Measurements from ENCODE around the gene RPS27. TPM values are rescaled to one million over a fixed set of nuclear protein-coding genes. Genes with fewer than 3 reads are reported as not detected.

The RPS27 gene
- total and polyA plus RNA-seq, 2 of the 13 experiments (the other 11 are each of a cell fraction or from before 2014, with no cell fraction given) = 3,737 to 9,964 TPM

DNA sequence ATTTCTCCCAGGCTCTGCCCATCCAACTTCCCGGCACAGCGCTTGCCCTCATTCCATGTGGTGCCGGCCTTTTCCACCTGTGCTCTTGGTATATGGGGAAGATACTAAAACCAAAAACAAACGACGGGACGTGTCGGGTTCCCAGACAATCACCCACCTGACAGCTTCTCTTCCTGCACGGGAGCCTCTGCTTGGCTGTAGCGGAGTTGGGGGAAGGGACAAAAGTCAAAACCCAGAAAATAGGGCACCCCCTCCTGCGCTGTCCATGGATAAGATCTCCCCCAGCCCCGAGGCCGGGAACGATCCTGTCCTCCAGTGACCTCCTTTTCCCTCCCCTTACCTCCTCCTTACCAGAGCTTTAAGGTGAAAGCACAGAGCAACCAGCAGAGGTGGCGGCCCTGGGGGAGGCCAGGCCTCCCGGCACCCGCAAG is 13.7 kb upstream of the RPS27 start (continued):
- TF ChIP-seq, protein P1, sequence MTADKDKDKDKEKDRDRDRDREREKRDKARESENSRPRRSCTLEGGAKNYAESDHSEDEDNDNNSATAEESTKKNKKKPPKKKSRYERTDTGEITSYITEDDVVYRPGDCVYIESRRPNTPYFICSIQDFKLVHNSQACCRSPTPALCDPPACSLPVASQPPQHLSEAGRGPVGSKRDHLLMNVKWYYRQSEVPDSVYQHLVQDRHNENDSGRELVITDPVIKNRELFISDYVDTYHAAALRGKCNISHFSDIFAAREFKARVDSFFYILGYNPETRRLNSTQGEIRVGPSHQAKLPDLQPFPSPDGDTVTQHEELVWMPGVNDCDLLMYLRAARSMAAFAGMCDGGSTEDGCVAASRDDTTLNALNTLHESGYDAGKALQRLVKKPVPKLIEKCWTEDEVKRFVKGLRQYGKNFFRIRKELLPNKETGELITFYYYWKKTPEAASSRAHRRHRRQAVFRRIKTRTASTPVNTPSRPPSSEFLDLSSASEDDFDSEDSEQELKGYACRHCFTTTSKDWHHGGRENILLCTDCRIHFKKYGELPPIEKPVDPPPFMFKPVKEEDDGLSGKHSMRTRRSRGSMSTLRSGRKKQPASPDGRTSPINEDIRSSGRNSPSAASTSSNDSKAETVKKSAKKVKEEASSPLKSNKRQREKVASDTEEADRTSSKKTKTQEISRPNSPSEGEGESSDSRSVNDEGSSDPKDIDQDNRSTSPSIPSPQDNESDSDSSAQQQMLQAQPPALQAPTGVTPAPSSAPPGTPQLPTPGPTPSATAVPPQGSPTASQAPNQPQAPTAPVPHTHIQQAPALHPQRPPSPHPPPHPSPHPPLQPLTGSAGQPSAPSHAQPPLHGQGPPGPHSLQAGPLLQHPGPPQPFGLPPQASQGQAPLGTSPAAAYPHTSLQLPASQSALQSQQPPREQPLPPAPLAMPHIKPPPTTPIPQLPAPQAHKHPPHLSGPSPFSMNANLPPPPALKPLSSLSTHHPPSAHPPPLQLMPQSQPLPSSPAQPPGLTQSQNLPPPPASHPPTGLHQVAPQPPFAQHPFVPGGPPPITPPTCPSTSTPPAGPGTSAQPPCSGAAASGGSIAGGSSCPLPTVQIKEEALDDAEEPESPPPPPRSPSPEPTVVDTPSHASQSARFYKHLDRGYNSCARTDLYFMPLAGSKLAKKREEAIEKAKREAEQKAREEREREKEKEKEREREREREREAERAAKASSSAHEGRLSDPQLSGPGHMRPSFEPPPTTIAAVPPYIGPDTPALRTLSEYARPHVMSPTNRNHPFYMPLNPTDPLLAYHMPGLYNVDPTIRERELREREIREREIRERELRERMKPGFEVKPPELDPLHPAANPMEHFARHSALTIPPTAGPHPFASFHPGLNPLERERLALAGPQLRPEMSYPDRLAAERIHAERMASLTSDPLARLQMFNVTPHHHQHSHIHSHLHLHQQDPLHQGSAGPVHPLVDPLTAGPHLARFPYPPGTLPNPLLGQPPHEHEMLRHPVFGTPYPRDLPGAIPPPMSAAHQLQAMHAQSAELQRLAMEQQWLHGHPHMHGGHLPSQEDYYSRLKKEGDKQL (CRISPR knock-in tag; IDR thresholded peaks at IDR 0.05; ENCODE audit: low read depth) = no peak
- TF ChIP-seq MED13 (CRISPR knock-in tag; IDR thresholded peaks at IDR 0.05) = peak; percentile 62; the same call in 1 of the 2 replicates
- no peak for TF ChIP-seq ZNF10 (CRISPR knock-in tag; IDR thresholded peaks at IDR 0.05; ENCODE audit: borderline replicate concordance, low read depth)
- TF ChIP-seq, protein P2, sequence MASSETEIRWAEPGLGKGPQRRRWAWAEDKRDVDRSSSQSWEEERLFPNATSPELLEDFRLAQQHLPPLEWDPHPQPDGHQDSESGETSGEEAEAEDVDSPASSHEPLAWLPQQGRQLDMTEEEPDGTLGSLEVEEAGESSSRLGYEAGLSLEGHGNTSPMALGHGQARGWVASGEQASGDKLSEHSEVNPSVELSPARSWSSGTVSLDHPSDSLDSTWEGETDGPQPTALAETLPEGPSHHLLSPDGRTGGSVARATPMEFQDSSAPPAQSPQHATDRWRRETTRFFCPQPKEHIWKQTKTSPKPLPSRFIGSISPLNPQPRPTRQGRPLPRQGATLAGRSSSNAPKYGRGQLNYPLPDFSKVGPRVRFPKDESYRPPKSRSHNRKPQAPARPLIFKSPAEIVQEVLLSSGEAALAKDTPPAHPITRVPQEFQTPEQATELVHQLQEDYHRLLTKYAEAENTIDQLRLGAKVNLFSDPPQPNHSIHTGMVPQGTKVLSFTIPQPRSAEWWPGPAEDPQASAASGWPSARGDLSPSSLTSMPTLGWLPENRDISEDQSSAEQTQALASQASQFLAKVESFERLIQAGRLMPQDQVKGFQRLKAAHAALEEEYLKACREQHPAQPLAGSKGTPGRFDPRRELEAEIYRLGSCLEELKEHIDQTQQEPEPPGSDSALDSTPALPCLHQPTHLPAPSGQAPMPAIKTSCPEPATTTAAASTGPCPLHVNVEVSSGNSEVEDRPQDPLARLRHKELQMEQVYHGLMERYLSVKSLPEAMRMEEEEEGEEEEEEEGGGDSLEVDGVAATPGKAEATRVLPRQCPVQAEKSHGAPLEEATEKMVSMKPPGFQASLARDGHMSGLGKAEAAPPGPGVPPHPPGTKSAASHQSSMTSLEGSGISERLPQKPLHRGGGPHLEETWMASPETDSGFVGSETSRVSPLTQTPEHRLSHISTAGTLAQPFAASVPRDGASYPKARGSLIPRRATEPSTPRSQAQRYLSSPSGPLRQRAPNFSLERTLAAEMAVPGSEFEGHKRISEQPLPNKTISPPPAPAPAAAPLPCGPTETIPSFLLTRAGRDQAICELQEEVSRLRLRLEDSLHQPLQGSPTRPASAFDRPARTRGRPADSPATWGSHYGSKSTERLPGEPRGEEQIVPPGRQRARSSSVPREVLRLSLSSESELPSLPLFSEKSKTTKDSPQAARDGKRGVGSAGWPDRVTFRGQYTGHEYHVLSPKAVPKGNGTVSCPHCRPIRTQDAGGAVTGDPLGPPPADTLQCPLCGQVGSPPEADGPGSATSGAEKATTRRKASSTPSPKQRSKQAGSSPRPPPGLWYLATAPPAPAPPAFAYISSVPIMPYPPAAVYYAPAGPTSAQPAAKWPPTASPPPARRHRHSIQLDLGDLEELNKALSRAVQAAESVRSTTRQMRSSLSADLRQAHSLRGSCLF (CRISPR knock-in tag; IDR thresholded peaks at IDR 0.05; ENCODE audit: borderline replicate concordance) = no peak
- no peak for TF ChIP-seq CAMTA2 (CRISPR knock-in tag; IDR thresholded peaks at IDR 0.05; ENCODE audit: borderline replicate concordance)
- TF ChIP-seq ZNF724P (CRISPR knock-in tag; IDR thresholded peaks at IDR 0.05; ENCODE audit: borderline replicate concordance) = 0 out of 2 replicates have a peak, but pooled peaks have one; percentile 86
- TF ChIP-seq, protein P3, sequence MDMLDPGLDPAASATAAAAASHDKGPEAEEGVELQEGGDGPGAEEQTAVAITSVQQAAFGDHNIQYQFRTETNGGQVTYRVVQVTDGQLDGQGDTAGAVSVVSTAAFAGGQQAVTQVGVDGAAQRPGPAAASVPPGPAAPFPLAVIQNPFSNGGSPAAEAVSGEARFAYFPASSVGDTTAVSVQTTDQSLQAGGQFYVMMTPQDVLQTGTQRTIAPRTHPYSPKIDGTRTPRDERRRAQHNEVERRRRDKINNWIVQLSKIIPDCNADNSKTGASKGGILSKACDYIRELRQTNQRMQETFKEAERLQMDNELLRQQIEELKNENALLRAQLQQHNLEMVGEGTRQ (IDR thresholded peaks at IDR 0.05; ENCODE audit: low read depth, low read length) = no peak
- TF ChIP-seq, protein P3 (CRISPR knock-in tag; IDR thresholded peaks at IDR 0.05; ENCODE audit: borderline replicate concordance) = no peak
- no peak for TF ChIP-seq FOXC1 (CRISPR knock-in tag; IDR thresholded peaks at IDR 0.05; ENCODE audit: borderline replicate concordance)
- TF ChIP-seq, protein P4, sequence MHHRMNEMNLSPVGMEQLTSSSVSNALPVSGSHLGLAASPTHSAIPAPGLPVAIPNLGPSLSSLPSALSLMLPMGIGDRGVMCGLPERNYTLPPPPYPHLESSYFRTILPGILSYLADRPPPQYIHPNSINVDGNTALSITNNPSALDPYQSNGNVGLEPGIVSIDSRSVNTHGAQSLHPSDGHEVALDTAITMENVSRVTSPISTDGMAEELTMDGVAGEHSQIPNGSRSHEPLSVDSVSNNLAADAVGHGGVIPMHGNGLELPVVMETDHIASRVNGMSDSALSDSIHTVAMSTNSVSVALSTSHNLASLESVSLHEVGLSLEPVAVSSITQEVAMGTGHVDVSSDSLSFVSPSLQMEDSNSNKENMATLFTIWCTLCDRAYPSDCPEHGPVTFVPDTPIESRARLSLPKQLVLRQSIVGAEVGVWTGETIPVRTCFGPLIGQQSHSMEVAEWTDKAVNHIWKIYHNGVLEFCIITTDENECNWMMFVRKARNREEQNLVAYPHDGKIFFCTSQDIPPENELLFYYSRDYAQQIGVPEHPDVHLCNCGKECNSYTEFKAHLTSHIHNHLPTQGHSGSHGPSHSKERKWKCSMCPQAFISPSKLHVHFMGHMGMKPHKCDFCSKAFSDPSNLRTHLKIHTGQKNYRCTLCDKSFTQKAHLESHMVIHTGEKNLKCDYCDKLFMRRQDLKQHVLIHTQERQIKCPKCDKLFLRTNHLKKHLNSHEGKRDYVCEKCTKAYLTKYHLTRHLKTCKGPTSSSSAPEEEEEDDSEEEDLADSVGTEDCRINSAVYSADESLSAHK (CRISPR knock-in tag; IDR thresholded peaks at IDR 0.05; ENCODE audit: borderline replicate concordance) = no peak
- TF ChIP-seq SIX1 (CRISPR knock-in tag; IDR thresholded peaks at IDR 0.05; ENCODE audit: borderline replicate concordance) = no peak
- peak; percentile 75; the same call in 1 of the 2 replicates for TF ChIP-seq BRCA1 (CRISPR knock-in tag; IDR thresholded peaks at IDR 0.05)
- no peak for TF ChIP-seq ZNF260 (CRISPR knock-in tag; IDR thresholded peaks at IDR 0.05; ENCODE audit: borderline replicate concordance, low read depth)
- 0 out of 2 replicates have a peak, but pooled peaks have one; percentile 66 for TF ChIP-seq TEAD2 (CRISPR knock-in tag; IDR thresholded peaks at IDR 0.05)
